B cell (primary cell): ENCODE data around the gene P2RX6. TPM values are rescaled to one million over a fixed set of nuclear protein-coding genes. Genes with fewer than 3 reads are reported as not detected.

ENCODE experiments used
- ATAC-seq: fragments of 200-7000 bp; cut with Tn5 transposase; one replicate; pipeline ENCODE4 v1.10.0; 2021; ENCODE audit warnings: low read depth, mild to moderate bottlenecking, moderate number of reproducible peaks, moderate library complexity
- CTCF ChIA-PET: fragments of 350-600 bp; sonication (Branson Sonifier 250); formaldehyde crosslinking; loops from one replicate; lab custom pipeline; 2021; ENCODE audit warnings: antibody characterized with exemption, inconsistent platforms; lab: Charles Lee
- POLR2A ChIA-PET: fragments of 350-600 bp; sonication (Branson Sonifier 250); formaldehyde crosslinking; loops from one replicate; lab custom pipeline; 2021; ENCODE audit warnings: antibody characterized with exemption; lab: Charles Lee
- DNase-seq: peaks from one replicate; pipeline ENCODE4 v3.0.0; 2013
- H2AFZ ChIP-seq: 2 replicates; pipeline ENCODE4 v1.6.1; 2012; ENCODE audit warnings: mild to moderate bottlenecking, low read depth, low read length; ENCODE audit not compliant: insufficient read depth, poor library complexity, severe bottlenecking
- H3K27ac ChIP-seq, 2 donors: 1 replicate in 1 of 2; 2 replicates in 1 of 2; pipeline ENCODE4 v1.5.1; 2012 to 2013; ENCODE audit warnings: low read length in 2 of 2, mild to moderate bottlenecking in 2 of 2, moderate library complexity in 1 of 2
- H3K27me3 ChIP-seq, 4 experiments: fragments of 200-600 bp in 1 of 4; sonication (generic) in 1 of 4; replicated peaks in 1 of 4; 1 replicate in 2 of 4; 2 replicates in 2 of 4; pipeline versions ENCODE4 v1.6.1 to v1.7.0; 2013 to 2016; ENCODE audit warnings: low read length in 3 of 4, mild to moderate bottlenecking in 2 of 4, mixed read lengths in 1 of 4, moderate library complexity in 1 of 4; ENCODE audit not compliant: insufficient read depth in 4 of 4, control insufficient read depth in 3 of 4; ENCODE audit errors: control extremely low read depth in 1 of 4
- H3K36me3 ChIP-seq, 2 experiments: replicated peaks in 1 of 2; 1 replicate in 1 of 2; 2 replicates in 1 of 2; pipeline versions ENCODE4 v1.6.1 to v1.7.1; 2013; ENCODE audit warnings: low read length in 1 of 2; ENCODE audit not compliant: insufficient read depth in 2 of 2, control insufficient read depth in 1 of 2; ENCODE audit errors: control extremely low read depth in 1 of 2, extremely low read depth in 1 of 2
- H3K4me1 ChIP-seq, 2 donors: fragments of 200-600 bp in 1 of 2; sonication (generic) in 1 of 2; 1 replicate in 1 of 2; 2 replicates in 1 of 2; pipeline versions ENCODE4 v1.5.1 to v1.6.1; 2013 to 2017; ENCODE audit warnings: low read length in 2 of 2; ENCODE audit not compliant: control insufficient read depth in 2 of 2, insufficient read depth in 2 of 2
- H3K4me2 ChIP-seq: replicated peaks from 2 replicates; pipeline ENCODE3; 2012; ENCODE audit warnings: mild to moderate bottlenecking, low read depth, low read length; ENCODE audit not compliant: poor library complexity, severe bottlenecking
- H3K4me3 ChIP-seq, 5 experiments: fragments of 200-600 bp in 1 of 5; sonication (generic) in 1 of 5; 1 replicate in 3 of 5; 2 replicates in 2 of 5; pipeline versions ENCODE4 v1.5.1 to v1.7.0; 2011 to 2016; ENCODE audit warnings: low read length in 4 of 5, mild to moderate bottlenecking in 4 of 5, low read depth in 2 of 5, control low read depth in 1 of 5, moderate library complexity in 1 of 5; ENCODE audit not compliant: insufficient read depth in 1 of 5; ENCODE audit errors: control extremely low read depth in 1 of 5, extremely low read depth in 1 of 5
- H3K79me2 ChIP-seq: fragments of 200-600 bp; sonication (generic); one replicate; pipeline ENCODE4 v1.6.0; 2016; ENCODE audit warnings: low read length; ENCODE audit not compliant: control insufficient read depth, insufficient read depth
- H3K9ac ChIP-seq: fragments of 200-600 bp; sonication (generic); 2 replicates; pipeline ENCODE4 v1.6.1; 2017; ENCODE audit warnings: mild to moderate bottlenecking, low read length, moderate library complexity
- H3K9me3 ChIP-seq, 3 donors: one replicate each; pipeline versions ENCODE4 v1.6.1 to v1.7.1; 2013; ENCODE audit warnings: low read length in 2 of 3; ENCODE audit not compliant: control insufficient read depth in 2 of 3, insufficient read depth in 1 of 3; ENCODE audit errors: control extremely low read depth in 1 of 3
- H4K20me1 ChIP-seq: 2 replicates; pipeline ENCODE4 v1.6.0; 2012; ENCODE audit warnings: mild to moderate bottlenecking, low read length; ENCODE audit not compliant: insufficient read depth, control insufficient read depth, poor library complexity, severe bottlenecking
- H3K27ac Mint-ChIP-seq: one replicate; pipeline ENCODE4 v1.8.0; 2021; ENCODE audit warnings: mixed read lengths
- H3K27me3 Mint-ChIP-seq: one replicate; pipeline ENCODE4 v1.8.0; 2021; ENCODE audit warnings: mixed read lengths
- H3K4me1 Mint-ChIP-seq: one replicate; pipeline ENCODE4 v1.8.0; 2021; ENCODE audit warnings: mixed read lengths
- H3K4me3 Mint-ChIP-seq: one replicate; pipeline ENCODE4 v1.8.0; 2021; ENCODE audit warnings: mixed read lengths
- H3K9me3 Mint-ChIP-seq: one replicate; pipeline ENCODE4 v1.8.0; 2022; ENCODE audit warnings: mixed read lengths; ENCODE audit not compliant: insufficient read depth
- EZH2 ChIP-seq: IDR thresholded peaks from 2 replicates; pipeline ENCODE4 v1.6.1; 2012; ENCODE audit warnings: borderline replicate concordance, low read depth, mild to moderate bottlenecking, moderate library complexity, low read length; ENCODE audit not compliant: insufficient read depth, poor library complexity, severe bottlenecking
- WGBS: methylation state at CpG from one replicate; pipeline ENCODE4 v1.1.5; 2013; ENCODE audit warnings: missing lambda C conversion rate; ENCODE audit not compliant: insufficient coverage; 5-methylcytosine and 5-hydroxymethylcytosine counted together
- intact Hi-C: fragments of 100-400 bp; cut with micrococcal nuclease; formaldehyde crosslinking; loops from one replicate; pipeline ENCODE4 v1.10.0; 2022
- polyA plus RNA-seq: library from polyadenylated mRNA; depleted of rRNA; stranded (reverse); fragments of >200 nt; gene quantifications from 2 replicates; pipeline ENCODE4 v1.2.3, GENCODE V29; 2012
- total RNA-seq, 2 donors: library from RNA; stranded (reverse); fragments of 120-200 nt in 1 of 2; gene quantifications; 1 replicate in 1 of 2; 2 replicates in 1 of 2; pipeline versions ENCODE4 v1.2.3 to v1.2.4, GENCODE V29; 2013 to 2022
- TF ChIP-seq, protein P1 (sequence below): fragments of 200-600 bp; IDR thresholded peaks from one replicate; pipeline ENCODE4 v1.8.0; 2022; ENCODE audit warnings: antibody characterized with exemption, mild to moderate bottlenecking

P2RX6 gene
- total and polyA plus RNA-seq, 2 donors (not counting 1 experiment from before 2014, with no cell fraction given), result 0.49 to 0.79 TPM

DNA sequence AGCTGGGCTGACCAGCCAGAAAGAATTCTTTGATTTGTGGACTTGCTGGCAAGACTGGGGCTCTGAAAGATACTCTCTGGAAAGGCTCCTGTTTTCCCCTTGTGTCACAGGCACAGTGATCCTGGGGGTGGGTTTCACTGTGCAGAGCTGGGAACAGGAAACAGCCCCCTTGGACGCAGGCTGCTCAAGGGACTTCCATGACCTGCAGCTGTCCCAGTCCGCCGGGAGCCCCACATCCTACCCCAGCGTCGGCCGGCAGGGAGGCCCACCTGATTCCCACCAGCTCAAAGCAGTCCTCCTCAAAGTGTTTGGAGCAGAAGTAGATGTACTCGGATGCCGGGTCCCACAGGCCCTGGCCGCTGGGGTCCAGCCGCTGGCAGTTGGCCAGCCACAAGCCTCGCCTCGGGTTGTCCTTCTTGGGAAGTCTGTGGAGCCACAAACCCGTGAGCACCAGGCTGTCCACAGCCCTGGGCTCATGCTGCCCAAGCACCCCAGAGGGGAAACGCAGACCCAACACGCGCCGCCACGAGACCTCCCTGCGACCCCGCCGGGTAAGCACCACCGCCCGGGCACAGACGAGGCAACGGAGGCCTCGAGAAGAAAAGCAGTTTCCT, 13.9 kb upstream of the P2RX6 start:
- Histone ChIP-seq H3K27me3 (no peaks in the 10 kb centered on the region), H3K4me3 (peak overlapping the region; percentile 17 to 99 (median 82)), H4K20me1 (peaks cover 24% of the 10 kb centered on the region), H3K27ac (peak overlapping the region; percentile 91 to 96), H3K9me3 (peaks cover 0 to 5% (median 0%) of the 10 kb centered on the region in 3 donors), H2AFZ (peak overlapping the region; percentile 89), H3K4me1 (peaks cover 24 to 36% of the 10 kb centered on the region in 2 donors), H3K36me3 (peaks cover 0 to 24% of the 10 kb centered on the region in 2 experiments), H3K9ac (peak overlapping the region; percentile 88), H3K79me2 (peaks cover 21% of the 10 kb centered on the region), H3K4me2 (peak overlapping the region; percentile 97)
- Mint-ChIP-seq H3K27me3 (no peaks in the 10 kb centered on the region), H3K9me3 (no peaks in the 10 kb centered on the region), H3K4me1 (peaks cover 32% of the 10 kb centered on the region), H3K27ac (peak overlapping the region; percentile 99), H3K4me3 (peak overlapping the region; percentile 95)
- no peak for TF ChIP-seq EZH2
- TF ChIP-seq, protein P1, sequence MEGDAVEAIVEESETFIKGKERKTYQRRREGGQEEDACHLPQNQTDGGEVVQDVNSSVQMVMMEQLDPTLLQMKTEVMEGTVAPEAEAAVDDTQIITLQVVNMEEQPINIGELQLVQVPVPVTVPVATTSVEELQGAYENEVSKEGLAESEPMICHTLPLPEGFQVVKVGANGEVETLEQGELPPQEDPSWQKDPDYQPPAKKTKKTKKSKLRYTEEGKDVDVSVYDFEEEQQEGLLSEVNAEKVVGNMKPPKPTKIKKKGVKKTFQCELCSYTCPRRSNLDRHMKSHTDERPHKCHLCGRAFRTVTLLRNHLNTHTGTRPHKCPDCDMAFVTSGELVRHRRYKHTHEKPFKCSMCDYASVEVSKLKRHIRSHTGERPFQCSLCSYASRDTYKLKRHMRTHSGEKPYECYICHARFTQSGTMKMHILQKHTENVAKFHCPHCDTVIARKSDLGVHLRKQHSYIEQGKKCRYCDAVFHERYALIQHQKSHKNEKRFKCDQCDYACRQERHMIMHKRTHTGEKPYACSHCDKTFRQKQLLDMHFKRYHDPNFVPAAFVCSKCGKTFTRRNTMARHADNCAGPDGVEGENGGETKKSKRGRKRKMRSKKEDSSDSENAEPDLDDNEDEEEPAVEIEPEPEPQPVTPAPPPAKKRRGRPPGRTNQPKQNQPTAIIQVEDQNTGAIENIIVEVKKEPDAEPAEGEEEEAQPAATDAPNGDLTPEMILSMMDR, result no peak
- DNase-seq, result peak; percentile 37
- intact Hi-C loops, result loop anchor here (5.0 kb wide), 3 partner anchors 641 to 884 kb away; partner anchors contain the start of genes RANBP1, SDF2L1 and TRMT2A
- no peak for ATAC-seq
- 4% methylated on average over 26 of the region's 26 CpGs for WGBS
- ChIA-PET POLR2A (no interaction called here), CTCF (no interaction called here)
